ENCODE data around the gene TSPAN4. TPM values are rescaled to one million over a fixed set of nuclear protein-coding genes. Genes with fewer than 3 reads are reported as not detected.

The TSPAN4 gene
- polyA plus RNA-seq, 3 donors = 52.6 to 75.5 (median 63.1) TPM

DNA sequence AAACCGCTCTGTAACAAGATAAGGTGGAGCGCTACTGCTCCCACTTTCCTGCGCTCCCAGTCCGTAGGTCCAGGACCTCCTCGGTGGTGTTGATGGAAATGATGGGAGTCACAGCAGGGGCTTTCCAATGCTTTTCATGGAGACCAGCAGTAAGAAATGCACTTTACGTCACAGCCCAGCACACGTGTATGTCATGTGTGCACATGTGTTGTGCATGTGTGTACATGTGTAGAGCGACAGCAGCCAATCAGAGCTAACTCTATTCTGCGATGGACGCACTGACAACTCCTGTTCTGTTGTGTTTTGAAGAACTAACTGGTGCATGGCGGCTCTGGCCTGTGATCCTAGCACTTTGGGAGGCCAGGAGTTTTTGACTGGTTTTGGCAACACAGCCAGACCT, 66.8 kb downstream of the TSPAN4 start:
- H3K4me1 ChIP-seq (ENCODE audit: control insufficient read depth in 1 of 2, insufficient read depth in 2 of 2, low read length in 2 of 2) = peaks cover 15 to 24% of the 10 kb centered on the region in 2 donors
- H3K27me3 ChIP-seq (ENCODE audit: control insufficient read depth in 2 of 2, insufficient read depth in 2 of 2, low read length in 2 of 2) = no peaks in the 10 kb centered on the region
- H4K20me1 ChIP-seq (ENCODE audit: insufficient read depth, low read length) = no peaks in the 10 kb centered on the region
- H2AFZ ChIP-seq (ENCODE audit: insufficient read depth, low read depth, low read length, poor library complexity, severe bottlenecking) = no peak overlapping the region
- peaks cover 16% of the 10 kb centered on the region for H3K79me2 ChIP-seq (ENCODE audit: insufficient read depth, low read length)
- Mint-ChIP-seq H3K27me3 (ENCODE audit: low read depth in 3 of 3) (peaks cover 0 to 4% (median 1%) of the 10 kb centered on the region in 3 donors), H3K36me3 (peaks cover 6 to 10% of the 10 kb centered on the region in 2 donors), H3K27ac (peak overlapping the region in 1 of 7 donors; percentile 30), H3K9me3 (peaks cover 0 to 2% (median 0%) of the 10 kb centered on the region in 7 donors), H3K4me1 (peaks cover 25% of the 10 kb centered on the region), H3K4me3 (peak overlapping the region in 1 of 2 donors; percentile 41)
- H3K9ac ChIP-seq (ENCODE audit: insufficient read depth, low read length, poor library complexity, severe bottlenecking) = no peak overlapping the region
- intact Hi-C loops (cut with micrococcal nuclease) = no loop called here
- TF ChIP-seq CTCF (IDR thresholded peaks at IDR 0.05) = no peak
- no peak overlapping the region for H3K4me3 ChIP-seq (replicated peaks in 1 of 3; ENCODE audit: low read depth in 2 of 3, low read length in 3 of 3)
- 94% methylated on average over 11 of the region's 11 CpGs for WGBS (ENCODE audit: insufficient coverage)
- no peak for DNase-seq
- peaks cover 4% of the 10 kb centered on the region in 2 donors for H3K36me3 ChIP-seq (replicated peaks in 1 of 2; ENCODE audit: control insufficient read depth in 1 of 2, insufficient read depth in 2 of 2, low read length in 2 of 2)
- no peaks in the 10 kb centered on the region for H3K9me3 ChIP-seq (replicated peaks in 1 of 2; ENCODE audit: control insufficient read depth in 1 of 2, insufficient read depth in 1 of 2, low read length in 2 of 2)
- H3K4me2 ChIP-seq (replicated peaks; ENCODE audit: extremely low read depth, low read length, poor library complexity, severe bottlenecking) = no peak overlapping the region
- no peak overlapping the region for H3K27ac ChIP-seq (ENCODE audit: low read depth in 1 of 2, low read length in 2 of 2)

DNA sequence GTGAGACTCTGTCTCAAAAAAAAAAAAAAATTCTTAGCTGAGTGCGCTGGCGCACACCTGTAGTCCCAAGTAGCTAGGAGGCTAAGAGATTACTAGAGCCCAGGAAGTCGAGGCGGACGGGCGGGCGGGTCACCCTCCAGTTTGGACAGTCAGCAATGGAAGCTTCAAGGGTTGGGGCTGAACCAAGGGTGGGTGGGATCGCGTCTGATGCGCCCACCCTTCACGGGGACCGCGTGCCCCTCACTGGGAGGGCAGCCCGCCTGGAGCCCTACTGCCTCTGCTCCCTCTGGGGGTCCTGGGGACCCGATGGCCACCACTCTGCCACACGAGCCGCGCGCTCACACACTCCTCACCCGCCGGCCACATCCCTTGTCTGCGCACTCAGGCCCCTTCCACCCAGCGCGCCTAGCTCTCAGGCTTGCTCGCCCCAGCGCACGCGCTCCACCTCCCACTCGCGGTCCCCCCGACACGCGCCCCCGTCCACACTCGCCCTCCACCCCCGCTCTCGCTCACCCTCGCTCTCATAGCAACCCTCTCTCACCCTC, 67.5 kb downstream of the TSPAN4 start:
- WGBS (ENCODE audit: insufficient coverage) = 4% methylated on average over 37 of the region's 38 CpGs
- Mint-ChIP-seq H3K9me3 (peaks cover 0 to 2% (median 0%) of the 10 kb centered on the region in 7 donors), H3K27me3 (ENCODE audit: low read depth in 3 of 3) (peaks cover 0 to 4% (median 1%) of the 10 kb centered on the region in 3 donors), H3K4me3 (peak overlapping the region; percentile 87 to 95), H3K4me1 (peaks cover 28% of the 10 kb centered on the region), H3K36me3 (peaks cover 3 to 7% of the 10 kb centered on the region in 2 donors), H3K27ac (peak overlapping the region in 6 of 7 donors; percentile 19 to 90 (median 64))
- no peak for TF ChIP-seq CTCF (IDR thresholded peaks at IDR 0.05)
- Histone ChIP-seq H3K4me1 (ENCODE audit: control insufficient read depth in 1 of 2, insufficient read depth in 2 of 2, low read length in 2 of 2) (peaks cover 15 to 28% of the 10 kb centered on the region in 2 donors), H3K79me2 (ENCODE audit: insufficient read depth, low read length) (peaks cover 16% of the 10 kb centered on the region), H3K4me2 (replicated peaks; ENCODE audit: extremely low read depth, low read length, poor library complexity, severe bottlenecking) (peak overlapping the region; percentile 85), H4K20me1 (ENCODE audit: insufficient read depth, low read length) (no peaks in the 10 kb centered on the region), H3K27ac (ENCODE audit: low read depth in 1 of 2, low read length in 2 of 2) (peak overlapping the region in 1 of 2 donors; percentile 71), H3K27me3 (ENCODE audit: control insufficient read depth in 2 of 2, insufficient read depth in 2 of 2, low read length in 2 of 2) (no peaks in the 10 kb centered on the region), H3K9ac (ENCODE audit: insufficient read depth, low read length, poor library complexity, severe bottlenecking) (peak overlapping the region; percentile 85), H3K9me3 (replicated peaks in 1 of 2; ENCODE audit: control insufficient read depth in 1 of 2, insufficient read depth in 1 of 2, low read length in 2 of 2) (no peaks in the 10 kb centered on the region), H3K4me3 (replicated peaks in 1 of 3; ENCODE audit: low read depth in 2 of 3, low read length in 3 of 3) (peak overlapping the region; percentile 53 to 86 (median 86)), H3K36me3 (replicated peaks in 1 of 2; ENCODE audit: control insufficient read depth in 1 of 2, insufficient read depth in 2 of 2, low read length in 2 of 2) (no peaks in the 10 kb centered on the region), H2AFZ (ENCODE audit: insufficient read depth, low read depth, low read length, poor library complexity, severe bottlenecking) (peak overlapping the region; percentile 94)
- DNase-seq = no peak
- intact Hi-C loops (cut with micrococcal nuclease) = no loop called here

All from CD14-positive monocyte (primary cell).